HepG2 (cell line): ENCODE results near the gene NFIC. TPM values are rescaled to one million over a fixed set of nuclear protein-coding genes. Genes with fewer than 3 reads are reported as not detected.

ENCODE experiments used
- ATAC-seq: fragments of 200-7000 bp; cut with Tn5 transposase; 3 replicates; pipeline ENCODE4 v1.9.1; 2020; ENCODE audit warnings: mild to moderate bottlenecking, moderate library complexity
- BruUV-seq: library from RNA; stranded (reverse); fragments of 400-500 nt; replicated peaks from 2 replicates; lab custom pipeline; 2021; lab: Mats Ljungman, UMichigan
- CTCF ChIA-PET: fragments of 300-600 bp; formaldehyde crosslinking; extraction: SDS; loops from one replicate; lab custom pipeline; 2021; ENCODE audit warnings: low total read pairs, inconsistent platforms, low intra/inter-chr PET ratio; lab: Yijun Ruan, JAX
- POLR2A ChIA-PET: fragments of 350-600 bp; sonication (Branson Sonifier 250); formaldehyde crosslinking; loops from one replicate; lab custom pipeline; 2020; ENCODE audit warnings: antibody characterized with exemption, inconsistent platforms; lab: Yijun Ruan, JAX
- DNase-seq: peaks from one replicate; pipeline ENCODE4 v3.0.0-alpha.2; 2015; ENCODE audit warnings: low spot score
- FAIRE-seq: peaks from 3 replicates; lab custom pipeline; 2011; peaks lifted over from hg19 to GRCh38; lab: Jason Lieb, UNC
- H2AFZ ChIP-seq: one replicate; pipeline ENCODE4 v1.6.1; 2011; ENCODE audit warnings: low read length, inconsistent platforms
- H3K27ac ChIP-seq: fragments of 300-600 bp; 3 replicates; pipeline ENCODE4 v1.8.0; 2011; ENCODE audit warnings: mixed run types, mild to moderate bottlenecking, mixed read lengths, low read length, inconsistent platforms; ENCODE audit not compliant: insufficient read depth; ENCODE audit errors: extremely low read length
- H3K27me3 ChIP-seq, 2 experiments: fragments of 200-600 bp in 1 of 2; 2 replicates in 1 of 2; 3 replicates in 1 of 2; pipeline versions ENCODE4 v1.6.0 to v1.8.0; 2011; ENCODE audit warnings: low read length in 2 of 2, mild to moderate bottlenecking in 2 of 2, moderate library complexity in 2 of 2, inconsistent platforms in 1 of 2; ENCODE audit not compliant: insufficient read depth in 2 of 2, control insufficient read depth in 1 of 2
- H3K36me3 ChIP-seq, 2 experiments: fragments of 200-600 bp in 1 of 2; replicated peaks in 1 of 2; 2 replicates in 1 of 2; 3 replicates in 1 of 2; pipeline versions ENCODE4 v1.5.1 to v1.8.0; 2011; ENCODE audit warnings: low read length in 2 of 2, inconsistent platforms in 1 of 2; ENCODE audit not compliant: insufficient read depth in 2 of 2, control insufficient read depth in 1 of 2
- H3K4me1 ChIP-seq: 2 replicates; pipeline ENCODE4 v1.5.1; 2012; ENCODE audit warnings: low read length, inconsistent platforms; ENCODE audit not compliant: insufficient read depth
- H3K4me2 ChIP-seq: 2 replicates; pipeline ENCODE4 v1.6.0; 2011; ENCODE audit warnings: low read depth, low read length, inconsistent platforms
- H3K4me3 ChIP-seq, 3 experiments: fragments of 200-600 bp in 1 of 3; sonication (generic), shearing (Covaris generic) in 1 of 3; replicated peaks in 1 of 3; 2 replicates each; pipeline ENCODE4 v1.5.1; 2011 to 2016; ENCODE audit warnings: low read length in 3 of 3, inconsistent platforms in 2 of 3, low read depth in 2 of 3, mild to moderate bottlenecking in 2 of 3, control low read depth in 1 of 3, mixed read lengths in 1 of 3; ENCODE audit not compliant: insufficient read depth in 1 of 3
- H3K79me2 ChIP-seq: one replicate; pipeline ENCODE4 v1.6.1; 2011; ENCODE audit warnings: low read length, inconsistent platforms; ENCODE audit not compliant: insufficient read depth
- H3K9ac ChIP-seq: 2 replicates; pipeline ENCODE4 v1.6.0; 2011; ENCODE audit warnings: mild to moderate bottlenecking, low read depth, low read length, inconsistent platforms; ENCODE audit not compliant: insufficient read depth
- H3K9me3 ChIP-seq: 2 replicates; pipeline ENCODE4 v1.5.1; 2012; ENCODE audit warnings: mild to moderate bottlenecking, low read length
- H4K20me1 ChIP-seq: 2 replicates; pipeline ENCODE4 v1.6.0; 2011; ENCODE audit warnings: inconsistent platforms, mild to moderate bottlenecking, low read length, moderate library complexity; ENCODE audit not compliant: insufficient read depth
- AGO1 ChIP-seq: fragments of 200-400 bp; formaldehyde crosslinking; IDR thresholded peaks from 2 replicates; pipeline ENCODE4 v1.6.1; 2017; ENCODE audit warnings: mild to moderate bottlenecking, low read depth, low read length, moderate library complexity; ENCODE audit not compliant: poor library complexity, severe bottlenecking
- CHD4 ChIP-seq: fragments of 200-600 bp; sonication (generic); IDR thresholded peaks from 2 replicates; pipeline ENCODE4 v1.7.0; 2017; ENCODE audit warnings: mild to moderate bottlenecking, low read length, borderline replicate concordance
- FOXA3 ChIP-seq: IDR thresholded peaks from 2 replicates; pipeline ENCODE4 v1.6.1; 2016; ENCODE audit warnings: missing genetic modification reagents, missing compliant biosample characterization
- HOXA3 ChIP-seq: sonication (generic); formaldehyde crosslinking; IDR thresholded peaks from 2 replicates; pipeline ENCODE4 v1.5.0; 2020; ENCODE audit warnings: missing genetic modification reagents
- ZNF138 ChIP-seq: sonication (generic); formaldehyde crosslinking; IDR thresholded peaks from 2 replicates; pipeline ENCODE4 v1.5.0; 2020; ENCODE audit warnings: mild to moderate bottlenecking, low read depth, missing genetic modification reagents
- ZNF350 ChIP-seq: sonication (generic); formaldehyde crosslinking; IDR thresholded peaks from 2 replicates; pipeline ENCODE4 v1.4.0; 2020; ENCODE audit warnings: mild to moderate bottlenecking, low read depth, missing genetic modification reagents, borderline replicate concordance
- ZNF768 ChIP-seq: sonication (generic); formaldehyde crosslinking; IDR thresholded peaks from 2 replicates; pipeline ENCODE4 v1.4.0; 2020; ENCODE audit warnings: missing genetic modification reagents
- ZNF770 ChIP-seq: sonication (generic); formaldehyde crosslinking; IDR thresholded peaks from 2 replicates; pipeline ENCODE4 v1.5.0; 2020; ENCODE audit warnings: mild to moderate bottlenecking, missing genetic modification reagents
- WGBS: methylation state at CpG from one replicate; pipeline ENCODE4 v1.1.6; 2017; ENCODE audit warnings: low lambda C conversion rate; 5-methylcytosine and 5-hydroxymethylcytosine counted together
- in situ Hi-C: cut with HindIII; loops from 2 replicates; pipeline ENCODE4 v1.10.0; 2017; ENCODE audit warnings: low pct_unique_long_range_greater_than_20kb; ENCODE audit not compliant: extremely low pct_ligation_motif_present
- intact Hi-C: fragments of 100-400 bp; cut with micrococcal nuclease; formaldehyde crosslinking; loops from one replicate; pipeline ENCODE4 v1.10.0; 2022; ENCODE audit not compliant: unreplicated experiment
- polyA plus RNA-seq, 8 experiments: library from polyadenylated mRNA; depleted of rRNA in 3 of 8; stranded (reverse) in 7 of 8; unstranded in 1 of 8; fragments of >200 nt; fragmentation: Illumina TruSeq in 4 of 8; extraction: Trizol in 4 of 8; gene quantifications; 2 replicates each; pipeline versions ENCODE4 v1.2.1 to v1.2.3, GENCODE V29; 2011 to 2016; ENCODE audit warnings: low read depth in 4 of 8, missing spikeins in 1 of 8, mixed read lengths in 1 of 8; ENCODE audit not compliant: insufficient read depth in 1 of 8
- total RNA-seq, 5 experiments: library from RNA; depleted of rRNA; stranded (reverse); fragments of >200 nt; fragmentation: Illumina TruSeq; extraction: Trizol; gene quantifications; 2 replicates each; pipeline ENCODE4 v1.2.3, GENCODE V29; 2016; ENCODE audit warnings: low read depth in 1 of 5

Gene NFIC
- total and polyA plus RNA-seq, 2 of the 13 experiments (the other 11 are each of a cell fraction or from before 2014, with no cell fraction given) = 1.3 to 2.5 TPM

- peak; percentile 19; the same call in 1 of the 2 replicates for TF ChIP-seq HOXA3 (CRISPR knock-in tag)
- no peak for TF ChIP-seq ZNF138
Observed at GRCh38 chr19:3404324-3405260, 38.2 kb downstream of the NFIC start (continued).

- ChIA-PET POLR2A (no interaction called here), CTCF (no interaction called here)
- DNase-seq (no peak), ATAC-seq (no peak), FAIRE-seq (no peak)
- Histone ChIP-seq H4K20me1 (no peaks in the 10 kb centered on the region), H3K4me2 (no peak overlapping the region), H3K9me3 (no peaks in the 10 kb centered on the region), H3K36me3 (no peaks in the 10 kb centered on the region), H3K4me1 (peaks cover 67% of the 10 kb centered on the region), H3K4me3 (no peak overlapping the region), H3K27me3 (no peaks in the 10 kb centered on the region), H3K79me2 (no peaks in the 10 kb centered on the region), H3K27ac (no peak overlapping the region), H3K9ac (no peak overlapping the region), H2AFZ (no peak overlapping the region)
- 94% methylated on average over 6 of the region's 6 CpGs for WGBS
- intact Hi-C loops = no loop called here
- in situ Hi-C loops = no loop called here
- no TSS peak for BruUV-seq
- TF ChIP-seq ZNF768 (CRISPR knock-in tag) = peak; percentile 96
- TF ChIP-seq FOXA3 (CRISPR knock-in tag) = no peak
- peak; percentile 41; the same call in 1 of the 2 replicates for TF ChIP-seq ZNF770 (CRISPR knock-in tag)
- TF ChIP-seq ZNF350 = no peak
- TF ChIP-seq CHD4 = 0 out of 2 replicates have a peak, but pooled peaks have one; percentile 15
- peak; percentile 41 for TF ChIP-seq AGO1
Observed at GRCh38 chr19:3405261-3405653, 38.9 kb downstream of the NFIC start.
